T-helper 1 cell treated with Interleukin-12 subunit alpha and Interleukin-12 subunit beta and Interleukin-4 antibody, amounts not matched to agents 30 μg/mL and 1 μg/mL, for 36 hours (primary cell): ENCODE results near the gene PLXNC1.

Source experiments
- H3K27ac Mint-ChIP-seq: one replicate; pipeline ENCODE4 v1.8.0; 2021; ENCODE audit warnings: mild to moderate bottlenecking, mixed read lengths
- H3K27me3 Mint-ChIP-seq: one replicate; pipeline ENCODE4 v1.8.0; 2021; ENCODE audit warnings: low read depth, mixed read lengths
- H3K36me3 Mint-ChIP-seq: one replicate; pipeline ENCODE4 v1.8.0; 2021; ENCODE audit warnings: low read depth, mixed read lengths
- H3K4me1 Mint-ChIP-seq: one replicate; pipeline ENCODE4 v1.8.0; 2021; ENCODE audit warnings: low read depth, mixed read lengths
- H3K4me3 Mint-ChIP-seq: one replicate; pipeline ENCODE4 v1.8.0; 2021; ENCODE audit warnings: mild to moderate bottlenecking, moderate library complexity, mixed read lengths
- H3K9me3 Mint-ChIP-seq: one replicate; pipeline ENCODE4 v1.8.0; 2021; ENCODE audit warnings: mixed read lengths

Gene PLXNC1

DNA sequence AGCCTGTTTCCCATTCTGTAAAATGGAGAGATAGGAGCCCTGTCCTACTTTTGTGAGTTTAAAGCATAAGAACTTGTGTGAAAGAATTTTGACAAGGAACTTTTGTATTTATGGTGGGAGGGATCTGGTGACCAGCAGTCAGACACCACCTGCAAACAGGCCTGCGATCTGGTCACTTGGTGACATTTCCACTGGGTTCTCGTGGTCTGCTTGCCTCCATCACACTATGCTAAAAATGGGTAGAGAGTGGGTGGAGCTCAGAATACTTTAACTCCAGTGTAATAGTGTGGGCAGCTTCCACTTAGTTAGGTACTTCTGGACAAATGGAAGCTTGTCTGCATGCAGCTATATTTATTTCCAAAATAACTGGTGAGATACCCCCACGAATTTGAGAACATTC, 26.5 kb upstream of the PLXNC1 start:
- H3K27ac Mint-ChIP-seq, result no peak overlapping the region
- no peaks in the 10 kb centered on the region for H3K9me3 Mint-ChIP-seq
- no peak overlapping the region for H3K4me3 Mint-ChIP-seq

DNA sequence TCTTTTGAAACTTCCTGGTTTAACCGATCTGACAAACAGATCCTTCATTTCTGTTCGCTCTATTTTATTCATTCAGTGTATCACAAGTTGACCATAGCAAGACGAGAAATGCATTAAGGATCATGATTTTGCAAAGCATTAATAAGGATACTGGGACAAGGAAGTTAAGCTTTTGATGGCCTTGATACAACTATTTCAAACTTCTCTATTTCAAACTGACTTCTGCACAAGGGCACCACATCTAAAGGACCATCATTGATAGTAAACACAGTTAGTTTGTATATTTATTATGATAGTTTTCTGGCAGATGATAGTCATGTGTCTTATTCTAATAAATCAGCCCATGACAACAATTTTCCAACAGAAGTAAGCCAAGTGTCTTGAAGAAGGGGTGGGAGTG, 25.8 kb upstream of the PLXNC1 start:
- Mint-ChIP-seq H3K4me1 (peaks cover 33% of the 10 kb centered on the region), H3K9me3 (no peaks in the 10 kb centered on the region), H3K36me3 (peaks cover 3% of the 10 kb centered on the region), H3K27ac (no peak overlapping the region), H3K4me3 (no peak overlapping the region), H3K27me3 (peaks cover 1% of the 10 kb centered on the region)

More for the DNA sequence above, 26.5 kb upstream of the PLXNC1 start:
- H3K27me3 Mint-ChIP-seq, result no peaks in the 10 kb centered on the region
- H3K36me3 Mint-ChIP-seq, result peaks cover 3% of the 10 kb centered on the region
- H3K4me1 Mint-ChIP-seq, result peaks cover 30% of the 10 kb centered on the region

DNA sequence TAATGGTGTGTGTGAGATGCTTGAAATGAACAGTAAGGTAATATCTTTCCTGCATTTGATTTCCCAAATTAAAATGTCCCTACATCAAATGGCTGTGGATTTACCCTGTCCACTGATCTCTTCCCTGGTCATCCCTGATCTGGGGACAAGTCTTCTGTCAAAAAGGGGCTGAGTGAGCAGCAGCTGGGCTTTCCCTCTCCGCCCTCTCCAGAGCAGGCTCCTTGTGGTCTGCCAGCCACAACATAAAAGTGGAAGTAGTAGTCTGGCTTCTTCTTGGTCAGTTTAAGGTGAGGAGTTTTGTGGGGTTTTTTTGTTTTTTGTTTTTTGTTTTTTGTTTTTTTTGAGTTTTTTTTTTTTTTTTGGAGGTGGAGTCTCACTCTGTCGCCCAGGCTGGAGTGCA, 25.2 kb upstream of the PLXNC1 start:
- Mint-ChIP-seq H3K27me3 (peaks cover 6% of the 10 kb centered on the region), H3K4me1 (peaks cover 37% of the 10 kb centered on the region), H3K27ac (peak overlapping the region; percentile 33), H3K4me3 (peak overlapping the region; percentile 22), H3K36me3 (peaks cover 3% of the 10 kb centered on the region), H3K9me3 (no peaks in the 10 kb centered on the region)

DNA sequence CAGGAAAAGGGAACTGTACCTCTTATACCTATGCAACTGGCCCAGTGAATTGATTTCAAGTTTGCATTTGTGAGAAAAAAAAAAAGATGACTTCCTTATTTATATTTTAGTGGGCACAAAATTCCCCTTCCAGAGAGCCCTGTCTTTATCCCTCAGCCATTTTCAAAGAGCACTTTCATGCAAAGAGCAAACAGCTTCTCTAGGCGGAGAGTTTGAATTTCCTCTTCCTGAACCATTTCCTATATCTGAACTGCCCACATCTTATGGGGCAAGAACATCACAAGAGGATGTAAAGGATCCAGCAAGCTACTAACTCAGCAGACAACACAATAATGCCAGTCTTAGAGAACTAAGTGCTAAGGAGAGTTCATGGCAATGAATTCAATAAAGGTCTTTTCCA, 22.3 kb upstream of the PLXNC1 start:
- Mint-ChIP-seq H3K4me3 (peak overlapping the region; percentile 8), H3K27me3 (peaks cover 15% of the 10 kb centered on the region), H3K36me3 (peaks cover 3% of the 10 kb centered on the region), H3K9me3 (peaks cover 11% of the 10 kb centered on the region), H3K4me1 (peaks cover 40% of the 10 kb centered on the region), H3K27ac (no peak overlapping the region)

DNA sequence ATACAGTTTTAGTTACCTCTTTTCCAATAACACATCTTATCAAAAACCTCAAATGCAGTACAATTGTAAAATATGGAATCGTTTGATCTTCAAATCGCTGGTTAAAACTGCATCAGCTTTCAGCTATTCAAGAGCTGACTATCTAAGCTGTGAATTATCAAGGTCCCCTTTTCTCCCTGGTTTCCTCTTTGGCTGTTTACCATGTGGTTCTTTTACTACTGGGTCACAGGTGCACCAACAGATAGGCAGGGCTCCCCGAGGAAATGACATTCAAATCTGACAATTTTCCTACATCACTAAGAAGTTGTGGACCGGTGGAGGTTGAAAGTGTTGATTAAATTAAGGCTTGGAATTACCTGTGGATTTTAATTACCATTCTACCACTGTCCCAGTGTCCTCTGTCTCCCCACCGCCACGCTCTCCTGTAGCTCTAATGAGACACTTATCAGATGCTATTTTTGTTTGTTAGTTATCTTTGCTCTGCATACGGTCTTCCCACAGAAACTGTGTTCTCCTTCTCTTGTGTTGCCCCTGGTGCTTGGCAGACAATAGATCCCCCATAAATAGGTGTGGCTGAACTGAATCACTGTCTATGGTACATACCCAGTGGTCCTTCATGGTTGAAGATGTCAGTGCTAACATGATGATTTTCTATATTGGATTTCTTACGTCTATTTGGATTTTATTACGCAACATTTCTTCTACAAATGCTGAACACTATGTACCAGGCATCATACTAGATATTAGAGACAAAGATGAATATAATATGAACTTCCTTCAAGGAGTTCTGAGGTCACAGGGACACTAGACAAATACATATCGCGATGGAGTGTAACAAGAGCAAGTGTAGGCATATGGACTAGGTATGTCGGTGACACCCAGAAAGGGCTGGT, 20.9 kb upstream of the PLXNC1 start:
- peaks cover 11% of the 10 kb centered on the region for H3K9me3 Mint-ChIP-seq
- no peak overlapping the region for H3K4me3 Mint-ChIP-seq
- H3K27ac Mint-ChIP-seq, result no peak overlapping the region
- H3K36me3 Mint-ChIP-seq, result peaks cover 3% of the 10 kb centered on the region
- peaks cover 21% of the 10 kb centered on the region for H3K27me3 Mint-ChIP-seq
- peaks cover 39% of the 10 kb centered on the region for H3K4me1 Mint-ChIP-seq

DNA sequence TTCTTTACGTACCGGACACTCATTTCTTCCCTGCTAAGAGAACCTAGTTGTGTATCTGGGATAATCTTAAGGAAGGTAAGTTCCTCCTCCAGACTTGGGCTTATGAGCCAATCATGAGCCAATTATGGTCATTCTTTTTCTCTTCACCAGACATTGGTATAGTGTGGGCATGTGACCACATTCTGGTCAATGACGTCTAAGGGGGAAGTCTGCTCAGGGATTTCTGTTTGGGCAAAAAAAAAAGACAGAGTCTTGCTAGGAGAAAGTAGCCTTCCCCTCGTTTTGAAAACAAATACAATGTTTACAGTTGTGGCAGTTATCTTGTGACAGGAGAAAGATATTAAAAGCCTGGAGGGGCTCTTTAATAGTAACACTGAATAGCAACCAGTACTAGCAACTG, 20.1 kb upstream of the PLXNC1 start:
- no peak overlapping the region for H3K27ac Mint-ChIP-seq
- H3K36me3 Mint-ChIP-seq, result peaks cover 3% of the 10 kb centered on the region
- peaks cover 31% of the 10 kb centered on the region for H3K4me1 Mint-ChIP-seq
- H3K27me3 Mint-ChIP-seq, result peaks cover 29% of the 10 kb centered on the region
- H3K9me3 Mint-ChIP-seq, result peaks cover 11% of the 10 kb centered on the region
- H3K4me3 Mint-ChIP-seq, result no peak overlapping the region

DNA sequence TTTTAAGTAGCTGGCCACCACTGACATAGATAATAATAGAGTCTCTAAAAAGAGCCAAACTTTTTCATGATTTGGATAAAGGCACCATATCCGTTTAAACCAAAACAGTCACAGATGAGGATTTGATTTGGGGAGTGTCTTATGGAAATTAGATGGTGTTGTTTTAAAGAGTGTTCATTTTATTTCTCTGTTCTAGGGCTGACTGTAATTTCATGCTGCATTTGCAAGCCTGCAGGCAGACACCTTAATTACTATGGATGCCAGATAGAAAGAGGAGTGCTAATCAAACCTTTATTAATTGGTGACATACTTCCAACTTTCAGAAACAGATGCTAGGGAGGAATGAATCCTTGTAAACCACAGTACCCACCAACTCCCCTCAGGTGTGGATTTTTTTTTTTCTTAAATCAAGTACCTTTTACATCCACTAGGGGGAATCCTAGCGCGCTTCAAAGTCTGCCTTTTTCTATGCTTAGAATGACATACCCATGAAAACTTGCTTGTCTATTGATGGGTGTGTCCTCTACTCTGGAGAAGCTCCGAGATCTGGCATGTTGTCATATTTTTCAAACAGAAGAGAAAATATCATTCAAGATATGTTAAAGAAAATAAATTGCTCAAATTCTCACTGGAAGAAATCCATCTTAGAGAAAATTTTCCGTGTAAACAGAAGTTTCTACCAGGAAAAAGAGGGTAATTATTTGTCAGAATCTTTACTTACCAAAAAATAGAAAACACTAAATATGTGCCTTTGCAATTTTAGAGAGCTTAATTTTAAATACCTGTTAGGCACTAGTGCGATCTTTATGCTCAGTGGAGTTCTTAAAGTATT, 14.2 kb upstream of the PLXNC1 start:
- H3K9me3 Mint-ChIP-seq, result peaks cover 9% of the 10 kb centered on the region

DNA sequence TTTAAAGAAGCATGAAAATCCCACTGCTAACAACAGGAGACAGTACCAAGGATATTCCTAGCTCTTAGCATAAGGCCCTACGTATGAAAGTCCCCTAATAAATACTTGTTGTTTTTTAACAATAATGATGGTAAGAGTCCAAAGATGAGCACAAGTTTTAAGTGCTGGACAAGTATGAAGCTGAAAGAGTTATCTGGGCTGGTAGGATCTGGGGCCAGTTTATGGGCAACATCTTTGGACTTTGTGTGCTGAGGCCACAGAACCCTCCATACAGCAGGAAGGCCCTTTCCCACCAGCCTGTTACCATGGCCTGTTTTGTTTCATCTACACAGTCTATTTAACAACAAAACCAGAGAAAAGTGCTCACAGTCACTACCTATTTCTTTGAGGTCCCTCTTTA, 12.5 kb upstream of the PLXNC1 start:
- Mint-ChIP-seq H3K27me3 (peaks cover 16% of the 10 kb centered on the region), H3K9me3 (no peaks in the 10 kb centered on the region), H3K4me3 (no peak overlapping the region)

More for the DNA sequence above, 14.2 kb upstream of the PLXNC1 start:
- Mint-ChIP-seq H3K4me1 (peaks cover 6% of the 10 kb centered on the region), H3K27me3 (peaks cover 21% of the 10 kb centered on the region), H3K27ac (no peak overlapping the region), H3K4me3 (no peak overlapping the region), H3K36me3 (no peaks in the 10 kb centered on the region)

DNA sequence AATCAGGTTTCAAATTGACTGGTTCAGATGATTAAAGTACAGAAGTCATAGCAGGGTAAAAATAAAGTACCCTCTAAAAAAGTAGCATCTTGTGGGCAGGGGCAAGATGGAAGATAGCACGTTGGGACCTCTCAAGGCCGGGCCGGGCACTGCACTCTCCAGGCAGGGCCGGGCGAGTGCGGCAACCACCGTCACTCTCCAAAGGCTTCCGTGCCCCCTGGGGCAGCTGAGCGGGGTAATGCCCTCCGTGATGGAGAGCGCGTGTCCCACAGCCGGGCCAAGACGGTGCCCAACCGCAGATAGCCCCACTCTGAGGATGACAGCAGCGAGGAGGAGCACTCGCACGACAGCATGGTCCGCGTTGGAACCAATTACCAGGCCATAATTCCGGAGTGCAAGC, 8.6 kb upstream of the PLXNC1 start:
- H3K27me3 Mint-ChIP-seq, result peaks cover 14% of the 10 kb centered on the region
- H3K36me3 Mint-ChIP-seq, result peaks cover 1% of the 10 kb centered on the region

More for the DNA sequence above, 12.5 kb upstream of the PLXNC1 start:
- H3K36me3 Mint-ChIP-seq, result peaks cover 1% of the 10 kb centered on the region
- no peak overlapping the region for H3K27ac Mint-ChIP-seq
- H3K4me1 Mint-ChIP-seq, result peaks cover 8% of the 10 kb centered on the region

DNA sequence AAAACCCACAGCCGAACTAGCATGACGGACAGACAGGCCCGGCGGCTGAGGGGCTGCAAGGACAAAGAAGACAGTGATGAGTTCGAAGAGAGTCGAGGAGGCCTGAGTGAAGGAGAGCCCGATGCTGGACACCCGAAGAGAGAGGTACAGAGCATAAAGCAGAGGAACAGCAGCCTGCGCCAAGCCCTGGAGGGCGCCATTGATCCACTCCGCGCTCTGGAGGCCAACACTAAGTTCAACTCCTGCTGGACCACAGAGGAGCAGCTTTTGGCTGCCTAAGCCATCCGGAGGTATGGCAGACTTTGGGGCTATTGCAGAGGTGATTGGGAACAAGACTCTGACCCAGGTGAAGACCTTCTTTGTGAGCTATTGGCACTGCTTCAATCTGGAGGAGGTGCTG, 7.8 kb upstream of the PLXNC1 start:
- Mint-ChIP-seq H3K36me3 (peaks cover 1% of the 10 kb centered on the region), H3K4me1 (peaks cover 5% of the 10 kb centered on the region), H3K27ac (no peak overlapping the region), H3K27me3 (peaks cover 14% of the 10 kb centered on the region), H3K9me3 (no peaks in the 10 kb centered on the region), H3K4me3 (no peak overlapping the region)

More for the DNA sequence above, 8.6 kb upstream of the PLXNC1 start:
- Mint-ChIP-seq H3K27ac (no peak overlapping the region), H3K9me3 (no peaks in the 10 kb centered on the region), H3K4me1 (peaks cover 6% of the 10 kb centered on the region), H3K4me3 (no peak overlapping the region)

DNA sequence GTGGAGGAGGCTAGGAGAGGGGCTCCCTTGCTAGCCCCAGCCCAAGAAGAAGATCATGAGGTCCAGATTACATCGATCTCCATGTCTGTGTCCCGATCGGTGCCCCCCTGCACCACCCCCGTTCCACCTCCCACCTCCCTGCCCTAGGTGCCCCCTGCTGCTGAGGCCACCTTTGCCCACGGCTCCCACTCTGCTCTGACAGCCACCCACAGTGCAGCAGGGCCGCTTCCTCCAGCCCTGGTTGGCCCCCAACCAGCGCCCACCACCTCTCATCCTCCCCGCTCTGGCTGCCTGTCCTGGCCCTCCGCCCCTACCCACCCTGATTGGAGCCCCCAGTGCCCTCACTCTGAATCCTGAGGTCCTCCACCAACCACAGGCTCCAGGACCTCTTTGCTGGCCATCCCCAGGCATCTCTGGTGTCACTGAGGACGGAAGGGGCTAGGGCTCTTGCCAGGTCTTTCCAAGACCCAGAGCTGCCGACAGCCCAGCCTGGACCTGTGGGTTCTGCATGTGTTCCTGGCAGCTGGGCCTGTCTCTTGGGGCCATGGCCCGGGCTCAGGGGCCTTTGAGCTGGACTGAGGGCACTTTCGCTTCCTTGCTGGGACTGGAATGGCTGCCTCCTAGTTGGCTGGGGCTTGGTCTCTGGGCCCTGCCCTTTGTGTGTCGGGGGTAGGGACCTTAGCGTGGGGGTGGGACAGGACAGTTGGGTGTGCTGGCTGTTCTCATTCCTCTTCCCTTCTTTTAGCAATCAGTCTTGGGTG, 7.2 kb upstream of the PLXNC1 start:
- Mint-ChIP-seq H3K27ac (no peak overlapping the region), H3K36me3 (peaks cover 1% of the 10 kb centered on the region), H3K4me1 (peaks cover 6% of the 10 kb centered on the region), H3K4me3 (no peak overlapping the region), H3K27me3 (peaks cover 16% of the 10 kb centered on the region), H3K9me3 (no peaks in the 10 kb centered on the region)

DNA sequence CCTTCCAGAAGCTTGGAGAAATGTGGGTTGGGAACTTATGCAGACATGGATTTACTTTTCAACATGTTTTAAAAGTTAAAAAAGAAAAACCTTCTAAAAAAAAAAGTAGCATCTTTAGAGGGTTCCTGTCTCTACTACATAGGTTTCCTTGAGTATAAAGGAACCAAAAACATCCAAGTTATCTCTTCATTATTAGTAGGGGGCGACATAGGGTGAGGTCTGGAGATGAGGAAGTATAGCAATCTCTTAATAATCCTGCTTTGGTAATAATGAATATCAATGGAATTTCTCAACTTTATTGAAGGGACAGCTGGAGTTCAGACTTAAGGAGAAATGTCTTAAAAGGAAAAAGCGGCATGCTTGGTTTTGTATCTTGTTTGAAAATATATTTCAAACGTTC, 6.5 kb upstream of the PLXNC1 start:
- Mint-ChIP-seq H3K4me3 (no peak overlapping the region), H3K27me3 (peaks cover 23% of the 10 kb centered on the region), H3K27ac (no peak overlapping the region), H3K4me1 (peaks cover 6% of the 10 kb centered on the region), H3K36me3 (peaks cover 1% of the 10 kb centered on the region), H3K9me3 (no peaks in the 10 kb centered on the region)

DNA sequence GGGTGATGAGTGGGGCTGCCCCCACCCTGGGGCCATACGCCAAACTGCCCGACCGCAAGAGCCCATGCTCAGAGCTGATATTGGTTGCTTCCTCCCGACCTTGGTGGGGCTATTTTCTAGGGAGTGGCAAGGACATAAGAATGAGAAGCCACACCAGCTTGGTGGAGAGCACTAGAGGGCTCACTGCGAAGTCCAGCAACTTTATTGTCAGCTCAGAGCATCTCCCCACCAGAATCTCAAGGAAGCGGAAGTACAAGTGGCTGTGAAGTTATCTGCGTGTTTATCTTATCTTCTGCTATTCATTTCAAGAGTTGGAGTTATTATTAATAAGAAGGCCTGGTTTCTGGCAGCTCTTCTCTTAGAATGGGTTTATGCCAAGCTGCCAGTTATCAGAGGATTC, 4.9 kb upstream of the PLXNC1 start:
- no peaks in the 10 kb centered on the region for H3K9me3 Mint-ChIP-seq
- no peak overlapping the region for H3K4me3 Mint-ChIP-seq
- H3K4me1 Mint-ChIP-seq, result peaks cover 13% of the 10 kb centered on the region
- peaks cover 1% of the 10 kb centered on the region for H3K36me3 Mint-ChIP-seq
- H3K27me3 Mint-ChIP-seq, result peaks cover 29% of the 10 kb centered on the region
- H3K27ac Mint-ChIP-seq, result no peak overlapping the region

DNA sequence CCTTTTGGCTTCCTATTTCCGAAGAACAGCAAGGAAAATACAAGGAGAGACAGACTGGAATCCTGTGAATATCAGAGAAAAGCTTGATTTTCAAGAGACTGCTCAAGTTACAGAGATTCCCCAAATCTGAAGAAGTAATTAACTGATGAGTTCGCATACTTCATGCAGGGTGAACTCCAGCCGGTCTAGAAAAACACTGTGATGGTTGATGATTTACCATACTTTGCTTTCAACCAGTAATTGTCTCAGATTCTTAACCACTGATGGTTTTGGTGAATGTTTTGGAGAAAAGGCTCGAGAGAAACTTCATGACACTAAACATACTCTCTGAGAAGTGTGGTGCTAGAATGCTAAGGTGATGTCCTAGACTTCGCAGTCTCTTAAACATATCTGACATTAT, 4.4 kb upstream of the PLXNC1 start:
- H3K27ac Mint-ChIP-seq, result no peak overlapping the region
- H3K36me3 Mint-ChIP-seq, result peaks cover 1% of the 10 kb centered on the region
- H3K27me3 Mint-ChIP-seq, result peaks cover 29% of the 10 kb centered on the region
- H3K9me3 Mint-ChIP-seq, result no peaks in the 10 kb centered on the region
- peaks cover 13% of the 10 kb centered on the region for H3K4me1 Mint-ChIP-seq
- H3K4me3 Mint-ChIP-seq, result no peak overlapping the region
